HG03439 (cell line): Measurements from ENCODE around the gene CUTA.
"Not testable (repeated sequence)": the region's sequence is repeated elsewhere in the genome, so short reads cannot be mapped to it uniquely, and the experiment has no call there.

Experiments
- ATAC-seq: cut with Tn5 transposase; IDR thresholded peaks from one replicate; pipeline ENCODE4 v1.9.1; 2021; ENCODE audit warnings: mild to moderate bottlenecking, moderate library complexity; ENCODE audit not compliant: unreplicated experiment

CUTA gene

GRCh38 chr6:33373960-33374910 lies 43.7 kb downstream of the CUTA start:
- no peak for ATAC-seq

- ATAC-seq, result no peak
Observed at GRCh38 chr6:33372526-33373123, 45.3 kb downstream of the CUTA start.

GRCh38 chr6:33371901-33372300 lies 46.0 kb downstream of the CUTA start:
- not testable (repeated sequence) for ATAC-seq

GRCh38 chr6:33367715-33368025 lies 50.2 kb downstream of the CUTA start:
- ATAC-seq, result not testable (repeated sequence)

- no peak for ATAC-seq
Observed at GRCh38 chr6:33367009-33367714, 50.7 kb downstream of the CUTA start.
